NCI-H2196 treated with DMSO at 0.1 percent for 48 hours (cell line): ENCODE data around the gene GMPR2.

Experiments
- DNase-seq: peaks from one replicate; lab custom pipeline; 2025; ENCODE audit not compliant: unreplicated experiment; lab: John Stamatoyannopoulos, UW

The GMPR2 gene

DNA sequence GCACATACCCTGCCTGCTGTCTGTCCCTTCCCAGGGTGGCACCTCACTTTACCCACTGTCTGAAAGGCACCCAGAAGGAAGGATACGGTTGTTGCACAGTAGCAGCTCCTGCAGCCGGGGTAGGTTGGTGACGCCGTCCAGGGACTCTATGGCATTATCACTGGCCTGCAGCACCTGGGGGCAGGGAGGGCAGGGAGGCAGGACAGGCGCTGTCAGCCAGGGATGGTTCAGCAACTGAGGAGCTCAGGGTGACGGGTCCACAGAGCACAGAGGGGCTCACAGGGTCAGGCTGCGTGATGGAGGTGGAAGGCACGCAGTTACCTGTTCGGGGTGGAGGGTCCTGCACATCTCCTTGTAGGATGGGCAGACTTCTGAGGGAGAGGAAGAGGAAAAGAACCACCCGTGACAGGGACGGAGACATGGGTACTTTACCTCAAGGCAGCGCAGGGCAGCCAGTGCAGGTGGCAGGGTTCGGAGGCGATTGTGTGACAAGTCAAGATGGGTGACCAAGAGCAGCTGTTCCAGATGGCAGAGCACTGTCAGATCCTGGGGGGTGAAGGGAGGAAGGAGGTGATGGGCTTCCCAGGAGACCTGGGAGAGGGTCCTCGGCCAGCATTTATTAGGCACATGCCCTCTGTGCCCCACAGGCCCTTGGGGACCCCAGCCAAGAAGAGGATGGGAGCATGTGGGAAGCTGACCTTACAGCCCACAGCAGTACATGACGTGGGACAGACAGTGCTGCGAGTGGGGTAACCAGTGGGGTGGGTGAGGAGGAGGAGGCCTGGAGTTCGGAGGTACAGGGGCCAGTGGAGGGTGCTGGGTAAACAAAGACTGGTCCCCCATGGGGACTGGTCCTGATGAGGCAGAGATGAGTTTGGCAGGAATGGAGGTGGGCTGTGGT is 33.9 kb downstream of the GMPR2 start:
- no peak for DNase-seq

DNA sequence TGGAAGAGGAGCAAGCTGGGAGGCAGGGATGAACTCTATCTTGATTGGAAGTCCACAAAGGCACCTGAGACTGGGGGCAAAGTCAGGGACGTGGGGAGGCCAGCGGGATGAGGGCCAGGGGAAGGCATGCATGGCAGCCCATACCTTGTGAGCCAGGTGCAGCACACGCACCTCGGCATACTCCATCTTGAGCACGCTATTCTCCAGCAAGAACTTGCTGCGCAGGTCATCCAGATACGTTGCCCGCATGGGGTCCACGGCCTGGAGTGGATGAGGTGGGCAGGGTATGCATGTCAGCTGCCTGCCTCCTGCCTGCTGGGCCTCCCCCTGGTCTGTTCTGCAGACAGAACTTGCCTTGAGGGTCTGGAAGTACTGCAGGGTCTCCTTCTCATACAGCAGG is 34.8 kb downstream of the GMPR2 start:
- DNase-seq, result no peak

DNA sequence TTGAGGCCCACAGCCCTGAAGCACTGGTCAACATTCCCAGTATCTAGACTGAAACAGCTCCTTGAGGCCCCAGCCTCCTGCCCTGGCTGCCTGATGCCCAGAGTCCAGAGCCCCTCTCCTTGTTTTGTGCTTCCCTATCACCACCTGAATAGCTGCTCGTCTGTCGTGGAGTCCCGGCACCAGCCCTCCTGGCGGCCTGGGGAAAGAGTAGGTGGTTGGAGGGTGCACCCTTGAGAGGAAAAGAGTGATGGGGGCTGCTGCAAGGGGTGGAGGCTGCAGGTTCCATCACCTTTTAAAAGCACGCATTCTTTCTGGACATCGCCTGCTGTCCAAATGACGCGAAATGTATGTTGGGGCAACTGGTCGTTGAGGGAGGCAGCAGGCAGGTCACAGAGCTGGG is 35.5 kb downstream of the GMPR2 start:
- no peak for DNase-seq

DNA sequence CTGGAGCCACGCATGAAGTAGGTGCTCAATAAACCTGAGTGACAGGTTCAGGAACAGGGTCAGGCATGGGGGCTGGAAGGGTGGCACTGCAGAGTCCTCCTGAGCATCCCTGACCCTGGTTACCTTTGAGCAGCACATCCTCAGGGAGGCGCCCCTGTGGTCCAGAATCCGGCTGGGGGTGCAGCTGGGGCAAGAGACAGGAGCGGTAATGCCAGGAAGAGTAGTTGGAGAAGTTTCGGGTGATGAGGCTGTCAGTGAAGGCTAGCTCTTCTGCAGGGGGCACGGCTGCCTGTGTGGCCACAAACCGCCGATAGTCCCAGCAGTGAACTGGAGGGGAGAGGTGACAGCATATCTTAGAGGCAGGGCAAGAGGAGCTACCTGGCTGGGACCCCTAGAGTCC is 36.6 kb downstream of the GMPR2 start:
- no peak for DNase-seq

DNA sequence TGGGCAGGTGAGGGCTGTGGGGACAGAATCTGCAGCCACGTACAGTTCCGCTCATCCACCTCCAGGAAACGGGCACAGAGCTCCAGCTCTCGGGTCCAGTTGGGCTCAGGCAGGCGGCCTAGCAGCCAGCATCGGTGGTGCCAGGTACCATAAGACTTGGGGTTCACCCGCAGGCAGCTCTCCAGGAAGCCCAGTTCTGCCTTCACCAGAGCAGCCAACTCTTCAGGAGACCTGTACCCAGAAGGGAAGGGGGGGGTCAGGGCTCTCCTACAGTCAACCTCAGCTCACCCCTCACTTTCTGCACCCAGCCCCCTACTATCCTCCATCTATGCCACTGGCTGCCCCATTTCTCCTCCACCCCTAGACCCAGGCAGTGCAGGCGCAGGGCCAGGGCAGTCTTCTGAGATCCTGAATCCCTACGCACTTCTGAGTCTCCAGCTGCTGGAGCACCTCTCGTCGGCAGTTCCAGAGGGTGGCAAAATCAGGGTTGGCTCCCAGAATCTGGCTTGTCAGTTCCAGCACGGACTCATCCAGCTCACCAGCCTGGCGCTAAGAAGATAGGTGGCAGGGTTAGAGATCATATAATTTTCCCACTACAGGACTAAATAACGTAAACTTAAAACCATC is 37.3 kb downstream of the GMPR2 start:
- DNase-seq, result no peak

DNA sequence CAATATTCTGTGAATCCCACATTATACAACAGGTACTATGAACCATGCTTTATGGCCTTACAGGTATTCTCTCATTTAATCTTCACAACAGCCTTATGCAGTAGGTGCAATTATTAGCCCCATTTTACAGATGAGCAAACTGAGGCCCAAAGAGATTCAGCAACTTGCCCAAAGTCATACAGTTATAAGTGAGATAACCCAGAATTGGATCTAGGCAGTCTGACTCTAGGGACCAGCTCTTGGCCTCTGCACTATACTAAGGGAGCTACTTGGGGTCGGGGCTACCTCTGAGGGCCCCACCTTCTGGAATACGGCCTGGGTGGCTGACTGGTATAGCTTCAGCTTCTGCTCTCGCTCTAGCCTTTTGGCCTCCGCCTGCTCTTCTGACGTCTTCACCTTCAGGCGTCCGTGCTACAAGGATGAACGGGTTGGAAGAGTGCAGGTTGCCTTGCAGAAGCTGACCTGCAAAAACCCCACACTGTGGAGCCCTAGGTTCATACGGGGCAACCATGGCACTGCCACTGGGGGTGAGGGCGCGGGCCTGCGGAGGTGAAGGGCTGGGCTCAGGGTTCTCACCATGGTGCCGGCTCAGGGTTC is 37.9 kb downstream of the GMPR2 start:
- DNase-seq, result no peak

DNA sequence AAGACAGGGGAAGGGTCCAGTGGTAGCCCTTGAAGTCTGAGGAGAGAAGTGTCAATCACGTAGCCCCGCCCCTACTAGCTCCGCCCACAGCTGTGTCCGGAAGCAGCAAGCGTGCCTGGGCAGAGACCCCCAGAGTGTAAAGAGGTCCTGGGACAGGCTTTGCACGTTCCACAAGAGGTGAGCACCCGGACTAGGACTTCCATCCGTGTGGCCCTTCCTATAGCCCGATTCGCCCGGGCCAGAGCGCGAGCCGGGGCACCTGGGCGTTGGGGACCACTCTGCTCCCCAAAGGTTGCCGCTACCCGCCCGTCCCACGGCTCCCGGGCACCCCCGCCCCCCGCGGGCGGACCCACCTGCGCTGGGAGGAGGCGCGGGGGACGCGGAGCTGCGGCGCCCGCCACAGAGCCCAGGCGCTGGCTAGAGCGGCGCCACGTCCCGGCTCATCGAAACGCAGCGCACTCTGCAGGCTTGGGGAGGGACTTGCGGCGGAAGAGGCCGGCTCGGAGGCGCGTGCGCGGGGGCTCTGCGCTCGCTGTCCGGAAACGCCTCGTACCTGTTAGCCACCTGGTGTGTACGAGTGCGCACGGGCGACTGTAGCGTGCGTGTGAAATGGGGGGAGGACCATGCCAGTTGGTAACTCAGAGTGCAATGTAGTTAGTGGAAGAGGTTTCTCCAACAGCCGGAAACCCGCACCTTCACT is 38.6 kb downstream of the GMPR2 start, which contains the start of gene RABGGTA:
Gene RABGGTA (minus strand): TSS at position 464 of the 700 bp plus-strand sequence. CDS start 482 bp downstream, outside the sequence.
- DNase-seq, result peak; percentile 87

DNA sequence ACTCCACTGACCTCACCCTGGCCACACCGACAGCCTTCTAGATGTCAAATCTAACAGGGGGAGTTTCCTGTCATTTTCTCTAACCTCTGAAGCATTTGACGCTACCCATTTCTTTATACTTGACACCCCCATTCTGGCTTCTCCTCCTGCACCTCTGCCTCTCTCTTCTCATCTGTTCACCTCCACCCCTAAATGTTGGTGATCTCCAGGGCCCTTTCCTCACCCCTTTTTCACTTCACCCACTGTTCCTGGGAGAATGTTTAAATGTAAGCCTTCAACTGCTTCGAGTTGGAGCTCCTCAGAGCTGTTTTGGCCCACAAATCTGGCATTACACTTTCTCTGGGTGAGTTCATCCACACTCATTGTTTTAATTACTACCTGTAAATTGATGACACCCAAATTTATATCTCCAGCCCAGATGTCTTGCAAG is 39.1 kb downstream of the GMPR2 start:
- DNase-seq, result no peak

DNA sequence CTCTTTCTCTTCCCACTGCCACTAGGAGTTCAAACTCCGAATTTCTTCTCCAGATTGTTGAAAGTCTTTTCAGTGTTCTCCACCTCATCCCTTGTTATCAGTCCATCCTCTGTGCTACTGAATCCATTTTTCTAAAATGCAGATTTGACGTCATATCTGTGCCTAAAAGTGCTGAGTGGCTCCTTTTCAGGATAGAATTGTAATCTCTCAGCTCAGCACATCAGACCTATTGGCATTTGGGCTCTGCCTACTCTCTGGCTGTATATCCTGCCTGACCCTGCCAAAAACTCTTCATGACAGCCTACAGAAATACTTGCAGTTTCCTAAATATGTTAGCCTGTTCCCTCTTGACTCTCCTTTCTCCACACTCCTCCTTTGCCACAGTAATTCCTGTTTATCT is 39.7 kb downstream of the GMPR2 start:
- no peak for DNase-seq

DNA sequence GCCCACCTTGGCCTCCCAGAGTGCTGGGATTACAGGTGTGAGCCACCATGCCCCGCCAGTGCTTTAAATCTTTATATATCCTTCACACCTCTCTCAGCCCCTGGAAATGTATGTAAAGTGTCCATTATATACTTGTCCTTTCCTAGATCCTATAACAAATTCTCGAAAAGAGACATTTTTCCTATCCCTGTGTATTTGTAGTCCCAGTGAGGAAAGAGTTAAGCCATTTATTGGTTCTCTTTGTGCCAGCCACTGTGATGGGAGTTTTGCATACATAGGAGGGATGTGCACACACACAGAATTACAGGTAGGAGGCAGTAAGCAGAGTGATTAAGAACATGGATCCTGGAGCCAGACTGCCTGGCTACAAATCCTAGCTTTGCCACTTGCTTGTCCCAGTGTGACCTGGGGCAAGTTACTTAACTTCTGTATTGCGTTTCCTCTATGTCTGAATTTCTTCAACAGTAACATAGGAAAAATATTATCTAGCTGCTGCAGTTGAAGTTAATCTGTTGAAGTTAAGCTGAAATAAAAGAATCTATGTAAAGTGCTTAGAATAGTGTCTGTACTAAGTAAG is 40.8 kb downstream of the GMPR2 start:
- no peak for DNase-seq

DNA sequence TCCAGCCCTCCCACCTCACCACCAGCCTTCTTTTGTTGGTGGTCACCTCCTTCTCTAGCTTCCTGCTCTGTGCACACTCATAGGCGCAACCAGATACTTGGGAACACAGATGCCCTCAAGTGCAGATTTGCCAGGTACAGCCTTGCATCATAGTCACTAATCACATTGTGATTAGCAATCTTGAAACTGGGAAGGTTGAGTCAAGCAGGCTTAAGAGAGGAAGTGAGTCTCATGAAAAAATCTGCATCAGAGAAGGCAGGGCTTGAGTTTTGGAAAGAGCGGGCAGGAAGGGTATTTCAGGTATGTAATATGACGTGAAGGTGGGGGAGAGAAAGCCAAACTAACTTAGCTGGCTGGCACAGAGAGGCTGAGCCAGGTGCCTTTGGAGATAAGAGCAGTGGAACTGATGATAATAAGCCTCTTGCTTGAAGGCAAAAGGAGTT is 41.4 kb downstream of the GMPR2 start:
- DNase-seq, result no peak

DNA sequence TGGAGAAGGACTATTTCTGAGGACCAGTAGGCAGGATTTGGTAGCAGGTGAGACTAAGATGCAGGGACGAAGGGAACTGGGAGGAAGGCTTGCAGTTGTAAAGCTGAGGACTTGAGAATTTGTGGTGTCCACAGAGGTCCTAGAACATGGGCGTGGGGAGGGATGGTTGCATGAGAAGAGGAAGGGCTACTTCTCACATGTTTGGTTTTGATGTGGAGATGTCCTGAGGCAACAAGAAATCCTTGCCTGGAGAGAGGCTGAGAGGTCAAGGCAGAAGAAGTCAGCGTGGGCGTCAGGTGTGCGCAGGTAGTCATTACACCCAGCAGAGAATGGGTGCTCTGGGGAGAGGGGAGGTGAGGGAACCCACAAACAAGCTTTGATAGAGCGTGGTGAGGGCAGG is 44.3 kb downstream of the GMPR2 start:
- no peak for DNase-seq

DNA sequence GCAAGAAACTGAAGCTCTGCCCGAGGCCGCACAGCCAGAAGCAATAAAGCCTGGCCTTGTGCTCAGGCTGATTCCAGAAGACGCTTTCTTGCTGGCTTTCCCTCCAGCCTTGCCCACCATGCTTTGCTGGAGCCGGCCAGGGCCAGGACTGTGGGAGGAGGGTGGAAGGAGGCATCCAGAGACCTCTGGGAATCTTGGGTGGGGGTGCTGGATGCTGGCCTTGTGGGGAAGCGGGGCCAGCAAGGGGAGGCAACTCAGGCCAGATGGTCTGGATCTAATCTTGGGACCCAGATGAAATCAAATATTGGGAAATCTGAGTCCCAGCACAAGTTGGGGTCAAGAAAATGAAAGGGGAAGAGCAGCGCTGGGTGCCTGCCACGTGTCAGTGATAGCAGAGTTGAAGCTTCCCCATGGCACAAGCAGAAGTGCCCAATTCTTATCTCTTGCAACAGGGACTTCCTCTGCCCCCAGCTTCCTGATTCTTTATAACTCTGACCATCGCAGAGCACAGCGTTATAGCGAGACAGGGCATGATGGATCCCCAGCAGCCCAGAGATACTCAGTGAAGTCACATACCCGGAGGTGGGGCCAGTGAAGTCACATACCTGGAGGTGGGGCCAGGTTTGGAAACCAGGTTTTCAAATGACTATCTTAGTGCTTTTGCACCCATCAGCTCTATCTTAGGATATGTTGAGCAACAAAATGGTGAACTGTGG is 45.0 kb downstream of the GMPR2 start:
- DNase-seq, result no peak

DNA sequence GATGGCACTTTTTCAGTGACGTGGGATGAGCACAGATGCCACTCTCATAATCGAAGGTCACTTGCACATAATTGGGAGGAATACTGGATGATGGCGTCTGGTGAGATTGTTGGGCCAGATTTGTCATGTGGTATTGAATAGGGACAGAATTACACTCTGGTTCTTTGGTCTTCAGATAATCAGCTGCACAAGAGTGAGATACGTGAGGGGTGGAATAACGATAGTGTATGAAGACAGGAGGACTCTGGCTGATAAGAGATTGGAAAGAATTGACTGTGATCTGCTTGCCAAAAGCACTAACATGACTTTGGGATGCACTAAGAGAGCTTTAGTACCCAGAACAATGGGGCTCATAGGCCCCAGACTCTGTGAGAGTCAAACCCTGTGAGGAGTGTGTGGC is 45.7 kb downstream of the GMPR2 start:
- DNase-seq, result no peak

DNA sequence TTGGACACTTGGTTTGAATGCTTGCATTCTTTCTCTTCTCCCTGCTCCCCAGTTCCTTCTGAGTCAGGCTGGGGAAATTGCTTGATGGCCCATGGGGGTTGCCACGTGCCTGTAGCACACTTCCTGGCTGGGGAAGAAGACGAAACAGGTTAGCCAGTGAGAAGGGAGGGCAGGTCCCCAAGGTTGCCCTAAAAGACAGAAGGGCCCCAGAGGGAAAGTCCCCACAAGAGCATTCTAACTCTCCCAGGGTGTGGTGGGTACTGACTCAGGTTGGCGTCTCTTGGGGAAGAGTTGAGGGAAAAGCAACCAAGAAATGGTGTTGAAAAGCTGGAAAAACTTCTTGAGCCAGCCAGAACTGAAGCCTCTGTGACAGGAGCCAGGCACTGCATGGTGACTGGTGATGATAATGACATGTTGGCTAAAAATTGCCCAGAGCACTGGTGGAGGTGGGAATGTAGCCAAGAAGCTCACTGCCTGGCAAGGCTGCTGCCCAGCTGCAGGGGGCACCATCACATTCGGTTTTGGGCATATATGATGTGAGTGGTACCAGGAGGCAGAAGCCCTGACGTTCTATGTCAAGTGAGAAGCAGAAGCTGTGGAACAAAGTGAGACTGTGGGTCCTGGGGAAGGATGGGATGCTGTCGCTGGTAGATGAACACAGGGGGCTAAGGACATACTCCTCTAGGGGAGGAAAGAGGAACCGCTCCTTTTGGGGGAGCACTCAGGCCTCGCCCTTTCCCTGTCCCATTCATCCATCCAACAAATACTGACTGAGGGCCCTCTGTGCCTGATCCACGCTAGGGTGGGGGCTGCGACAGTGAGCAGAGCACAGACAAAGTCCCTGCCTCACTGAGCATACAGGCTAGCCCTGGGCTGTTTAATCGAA is 46.8 kb downstream of the GMPR2 start:
- no peak for DNase-seq

DNA sequence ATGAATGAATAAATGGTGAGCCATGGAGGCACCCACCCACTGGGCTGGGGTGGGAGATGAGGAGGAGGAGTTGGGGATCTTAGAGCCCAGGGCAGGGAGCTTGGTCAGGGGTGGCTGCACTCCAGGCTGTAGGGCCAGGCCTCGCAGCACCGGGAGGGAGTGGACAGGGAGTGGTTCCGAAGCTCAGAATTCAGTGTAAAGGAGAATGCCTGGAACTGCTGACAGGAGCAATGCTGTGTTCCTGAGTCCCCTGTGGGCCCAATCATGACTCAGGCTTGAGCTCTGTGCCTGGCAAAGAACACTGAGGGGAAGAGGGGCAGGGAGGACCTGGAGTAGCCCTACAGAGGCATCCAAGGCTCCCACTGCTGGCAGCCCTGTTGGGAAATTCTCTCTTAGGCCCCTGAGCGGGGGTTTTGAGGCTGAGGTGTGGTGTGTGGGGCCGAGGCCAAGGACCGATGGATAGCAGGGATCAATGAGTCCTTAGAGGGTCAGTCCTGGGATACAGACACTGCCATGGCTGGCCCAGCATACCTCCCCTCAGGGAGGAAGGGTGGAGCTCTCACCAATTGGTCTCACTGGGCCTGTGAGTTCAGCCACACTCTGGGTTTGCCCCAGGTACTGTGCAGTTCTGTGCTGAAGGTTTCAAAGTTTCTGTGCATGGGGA is 48.2 kb downstream of the GMPR2 start:
- DNase-seq, result no peak

DNA sequence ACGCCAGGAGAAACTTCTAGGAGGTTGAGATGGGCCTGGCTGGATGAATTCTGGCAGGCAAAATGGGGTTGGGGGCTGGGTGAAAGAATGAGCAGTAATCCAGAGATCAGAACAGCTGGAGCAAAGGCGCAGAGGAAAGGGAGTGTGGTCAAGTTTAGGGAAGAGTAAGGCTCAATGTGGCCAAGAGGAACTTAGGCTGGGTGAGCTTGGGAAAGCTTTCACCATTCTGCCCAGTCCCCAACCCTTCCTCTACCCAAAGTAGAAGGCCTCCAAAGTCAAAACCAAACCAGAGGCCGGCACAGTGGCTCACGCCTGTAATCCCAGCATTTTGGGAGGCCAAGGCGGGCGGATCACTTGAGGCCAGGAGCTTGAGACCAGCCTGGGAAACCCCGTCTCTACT is 48.9 kb downstream of the GMPR2 start:
- no peak for DNase-seq

DNA sequence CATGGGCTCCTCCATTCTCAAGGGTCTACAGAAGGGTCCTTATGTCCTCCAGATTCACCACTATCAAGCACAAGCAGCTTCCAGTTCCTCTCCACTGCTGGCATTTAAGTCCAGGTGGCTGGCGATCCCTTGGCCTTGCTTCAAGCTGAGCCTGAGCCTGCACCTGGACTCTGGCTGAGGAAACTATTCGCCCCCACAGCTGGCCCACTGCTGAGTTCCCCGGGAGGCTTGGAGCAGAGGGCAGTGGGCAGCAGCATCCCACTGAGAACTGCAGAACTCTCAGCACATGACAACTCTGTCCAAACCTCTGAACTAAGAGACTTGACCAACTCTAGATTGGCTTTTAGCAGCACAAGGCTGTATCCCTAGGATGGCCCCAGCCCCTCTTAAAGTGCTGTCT is 50.0 kb downstream of the GMPR2 start:
- DNase-seq, result no peak
